ENCODE measurements around the gene BOD1L1.
A peak's percentile ranks its signal among the peaks of the same experiment; 100 is the strongest.

The BOD1L1 gene

GRCh38 chr4:13548059-13548983 is 79.2 kb downstream of the BOD1L1 start:
- peak overlapping the region; percentile 61 for H3K4me3 ChIP-seq (ENCODE audit: low read depth, low read length)
- TF ChIP-seq, protein P1, sequence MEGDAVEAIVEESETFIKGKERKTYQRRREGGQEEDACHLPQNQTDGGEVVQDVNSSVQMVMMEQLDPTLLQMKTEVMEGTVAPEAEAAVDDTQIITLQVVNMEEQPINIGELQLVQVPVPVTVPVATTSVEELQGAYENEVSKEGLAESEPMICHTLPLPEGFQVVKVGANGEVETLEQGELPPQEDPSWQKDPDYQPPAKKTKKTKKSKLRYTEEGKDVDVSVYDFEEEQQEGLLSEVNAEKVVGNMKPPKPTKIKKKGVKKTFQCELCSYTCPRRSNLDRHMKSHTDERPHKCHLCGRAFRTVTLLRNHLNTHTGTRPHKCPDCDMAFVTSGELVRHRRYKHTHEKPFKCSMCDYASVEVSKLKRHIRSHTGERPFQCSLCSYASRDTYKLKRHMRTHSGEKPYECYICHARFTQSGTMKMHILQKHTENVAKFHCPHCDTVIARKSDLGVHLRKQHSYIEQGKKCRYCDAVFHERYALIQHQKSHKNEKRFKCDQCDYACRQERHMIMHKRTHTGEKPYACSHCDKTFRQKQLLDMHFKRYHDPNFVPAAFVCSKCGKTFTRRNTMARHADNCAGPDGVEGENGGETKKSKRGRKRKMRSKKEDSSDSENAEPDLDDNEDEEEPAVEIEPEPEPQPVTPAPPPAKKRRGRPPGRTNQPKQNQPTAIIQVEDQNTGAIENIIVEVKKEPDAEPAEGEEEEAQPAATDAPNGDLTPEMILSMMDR (IDR thresholded peaks at IDR 0.05; ENCODE audit: insufficient read depth, low read depth, low read length, missing control alignments), result no peak
- no peak for DNase-seq (ENCODE audit: low read depth)

DNA sequence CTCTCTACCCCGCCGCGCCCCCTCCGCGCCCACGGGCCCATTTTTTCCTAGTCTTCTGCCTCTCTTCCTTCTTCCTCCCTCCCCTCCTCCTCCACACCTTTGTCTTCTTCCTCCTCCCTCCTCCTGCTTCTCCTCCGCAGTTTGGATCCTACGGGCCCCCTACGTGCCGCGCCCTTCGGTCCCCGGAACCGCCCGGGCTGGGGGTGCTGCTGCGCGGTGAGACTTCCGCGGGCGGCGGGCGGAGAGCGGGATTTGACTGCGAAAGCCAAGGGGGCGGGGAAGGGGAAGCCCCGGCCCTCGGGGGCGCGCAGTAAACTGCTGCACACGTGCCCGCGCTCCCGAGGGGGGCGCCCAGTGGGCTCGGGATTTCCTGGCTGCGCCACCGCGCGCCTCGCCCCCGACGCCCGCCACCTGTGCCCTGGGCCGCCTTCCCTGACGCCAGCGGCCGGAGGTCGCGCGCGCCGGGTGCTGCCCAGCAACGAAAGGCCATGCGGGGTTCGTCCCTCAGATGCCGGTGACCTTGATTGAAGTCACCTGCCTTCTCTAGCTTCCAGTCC is 80.0 kb downstream of the BOD1L1 start:
- TF ChIP-seq, protein P1 (IDR thresholded peaks at IDR 0.05; ENCODE audit: insufficient read depth, low read depth, low read length, missing control alignments), result no peak
- peak overlapping the region; percentile 61 for H3K4me3 ChIP-seq (ENCODE audit: low read depth, low read length)
- DNase-seq (ENCODE audit: low read depth), result peak; percentile 46

DNA sequence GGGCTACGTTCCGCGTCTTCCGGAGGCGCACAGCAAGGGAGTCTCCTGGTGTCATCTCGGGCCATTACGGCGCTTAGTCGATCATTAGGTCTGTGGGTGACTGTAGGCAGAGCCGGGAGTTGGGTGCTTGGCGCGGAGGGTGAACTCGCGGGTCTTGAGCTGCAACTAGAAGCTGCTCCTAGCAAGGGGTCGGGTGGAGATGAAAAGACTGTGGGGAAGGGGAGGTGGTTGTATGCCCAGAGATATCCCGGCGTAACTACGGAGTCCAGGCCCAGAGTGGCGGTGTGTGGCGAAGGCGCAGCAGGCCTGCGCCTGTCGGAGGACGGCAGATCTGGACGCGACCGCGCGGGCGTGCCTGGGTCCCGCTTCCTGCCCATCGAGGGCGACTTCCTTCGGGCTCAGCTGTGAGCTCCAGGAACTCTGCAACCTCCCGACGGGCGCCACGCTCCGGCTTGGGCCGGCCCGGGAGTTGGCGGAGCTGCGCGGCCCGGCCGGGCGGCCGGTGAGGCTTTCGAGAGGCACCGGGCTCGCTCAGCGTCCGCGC is 80.5 kb downstream of the BOD1L1 start:
- TF ChIP-seq, protein P1 (IDR thresholded peaks at IDR 0.05; ENCODE audit: insufficient read depth, low read depth, low read length, missing control alignments), result no peak
- peak overlapping the region; percentile 61 for H3K4me3 ChIP-seq (ENCODE audit: low read depth, low read length)
- DNase-seq (ENCODE audit: low read depth), result peak; percentile 30

DNA sequence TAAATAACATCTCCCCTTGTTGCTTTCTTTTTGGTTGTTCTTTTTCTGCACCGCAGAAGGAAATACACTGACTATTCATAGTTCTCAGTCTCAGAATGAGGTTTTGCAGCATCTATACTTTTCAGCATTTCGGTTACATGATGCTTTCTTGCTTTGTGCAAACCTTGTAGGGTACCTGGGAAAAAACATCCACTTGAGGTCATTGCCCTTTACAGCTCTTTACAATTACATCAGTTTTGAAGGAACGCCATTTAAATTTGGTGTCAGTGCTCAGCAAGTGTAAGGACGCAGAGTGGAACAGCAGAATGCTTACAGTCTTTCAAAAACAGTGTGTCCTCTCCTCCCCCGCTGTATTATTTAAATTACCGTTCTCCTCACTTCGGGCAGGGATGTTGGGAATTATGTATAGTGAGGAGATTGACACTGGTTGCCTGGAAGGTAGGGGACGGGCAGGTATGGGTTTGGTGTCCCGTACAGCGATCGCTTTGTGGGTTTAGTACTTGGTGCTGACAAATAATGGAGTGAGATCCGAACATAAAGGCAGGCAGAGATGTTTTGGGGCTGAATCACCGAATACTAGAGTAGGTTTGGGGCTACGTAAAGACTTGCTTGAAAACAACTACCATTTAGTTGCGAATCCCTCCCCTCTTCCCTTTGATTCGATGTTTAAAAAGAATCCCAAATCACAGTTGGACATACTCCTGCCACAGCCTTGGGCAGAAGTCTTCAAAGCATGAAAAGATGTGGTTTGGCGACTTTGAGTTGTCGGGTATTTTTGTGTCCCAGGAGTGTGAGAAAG is 81.2 kb downstream of the BOD1L1 start:
- DNase-seq (ENCODE audit: low read depth), result no peak
- TF ChIP-seq, protein P1 (IDR thresholded peaks at IDR 0.05; ENCODE audit: insufficient read depth, low read depth, low read length, missing control alignments), result no peak
- H3K4me3 ChIP-seq (ENCODE audit: low read depth, low read length), result no peak overlapping the region

GRCh38 chr4:13545394-13545808 is 82.1 kb downstream of the BOD1L1 start:
- TF ChIP-seq, protein P1 (IDR thresholded peaks at IDR 0.05; ENCODE audit: insufficient read depth, low read depth, low read length, missing control alignments), result no peak
- peak overlapping the region; percentile 32 for H3K4me3 ChIP-seq (ENCODE audit: low read depth, low read length)
- no peak for DNase-seq (ENCODE audit: low read depth)

- peak overlapping the region; percentile 32 for H3K4me3 ChIP-seq (ENCODE audit: low read depth, low read length)
- peak; percentile 71 for DNase-seq (ENCODE audit: low read depth)
- TF ChIP-seq, protein P1 (IDR thresholded peaks at IDR 0.05; ENCODE audit: insufficient read depth, low read depth, low read length, missing control alignments), result no peak
Measured at GRCh38 chr4:13544606-13545393, 82.7 kb downstream of the BOD1L1 start.
